Effector memory CD8-positive, alpha-beta T cell (primary cell): ENCODE results near the gene TRIM74.
"Not testable (repeated sequence)": the region's sequence is repeated elsewhere in the genome, so short reads cannot be mapped to it uniquely, and the experiment has no call there.

Experiments
- ATAC-seq: fragments of 150-1000 bp; cut with Tn5 transposase; replicated peaks from 2 replicates; pipeline ENCODE4 v1.10.0; 2021; ENCODE audit warnings: mild to moderate bottlenecking, moderate library complexity
- DNase-seq, 3 experiments: peaks; one replicate each; pipeline ENCODE4 v3.0.0; 2021
- H3K27ac Mint-ChIP-seq, 2 donors: one replicate each; pipeline ENCODE4 v1.8.0; 2022; ENCODE audit warnings: mild to moderate bottlenecking in 2 of 2, mixed read lengths in 2 of 2, moderate library complexity in 2 of 2
- H3K27me3 Mint-ChIP-seq, 2 donors: one replicate each; pipeline ENCODE4 v1.8.0; 2022; ENCODE audit warnings: mixed read lengths in 2 of 2
- H3K36me3 Mint-ChIP-seq: one replicate; pipeline ENCODE4 v1.8.0; 2022; ENCODE audit warnings: mild to moderate bottlenecking, moderate library complexity, mixed read lengths; ENCODE audit not compliant: insufficient read depth
- H3K4me1 Mint-ChIP-seq, 2 donors: one replicate each; pipeline ENCODE4 v1.8.0; 2022; ENCODE audit warnings: low read depth in 2 of 2, mixed read lengths in 2 of 2
- H3K4me3 Mint-ChIP-seq, 2 donors: one replicate each; pipeline ENCODE4 v1.8.0; 2022; ENCODE audit warnings: mild to moderate bottlenecking in 2 of 2, mixed read lengths in 2 of 2, moderate library complexity in 2 of 2
- H3K9me3 Mint-ChIP-seq, 2 donors: one replicate each; pipeline ENCODE4 v1.8.0; 2022; ENCODE audit warnings: mixed read lengths in 2 of 2

The TRIM74 gene

GRCh38 chr7:72948714-72949113 is 20.6 kb downstream of the TRIM74 start:
- not testable (repeated sequence) for H3K27me3 Mint-ChIP-seq, H3K9me3 Mint-ChIP-seq, H3K4me1 Mint-ChIP-seq, ATAC-seq, H3K4me3 Mint-ChIP-seq, DNase-seq
- peaks cover 29% of the 10 kb centered on the region for H3K36me3 Mint-ChIP-seq
- peak overlapping the region in 1 of 2 donors; percentile 55 for H3K27ac Mint-ChIP-seq

- peaks cover 40% of the 10 kb centered on the region for H3K36me3 Mint-ChIP-seq
- not testable (repeated sequence) for H3K27me3 Mint-ChIP-seq, DNase-seq, H3K4me1 Mint-ChIP-seq, H3K9me3 Mint-ChIP-seq, ATAC-seq, H3K4me3 Mint-ChIP-seq
- peak overlapping the region in 1 of 2 donors; percentile 10 for H3K27ac Mint-ChIP-seq
Observed at GRCh38 chr7:72946130-72946745, 23.0 kb downstream of the TRIM74 start.

GRCh38 chr7:72945597-72945996 is 23.7 kb downstream of the TRIM74 start:
- H3K36me3 Mint-ChIP-seq = peaks cover 42% of the 10 kb centered on the region
- not testable (repeated sequence) for H3K4me3 Mint-ChIP-seq, DNase-seq, H3K27me3 Mint-ChIP-seq, H3K9me3 Mint-ChIP-seq, H3K27ac Mint-ChIP-seq, H3K4me1 Mint-ChIP-seq, ATAC-seq

GRCh38 chr7:72944937-72945336 is 24.3 kb downstream of the TRIM74 start:
- not testable (repeated sequence) for H3K4me3 Mint-ChIP-seq, H3K27me3 Mint-ChIP-seq, H3K9me3 Mint-ChIP-seq, H3K27ac Mint-ChIP-seq, H3K4me1 Mint-ChIP-seq, DNase-seq, ATAC-seq
- peaks cover 42% of the 10 kb centered on the region for H3K36me3 Mint-ChIP-seq

GRCh38 chr7:72942956-72943355 is 26.3 kb downstream of the TRIM74 start:
- not testable (repeated sequence) for H3K27me3 Mint-ChIP-seq, H3K4me3 Mint-ChIP-seq, H3K27ac Mint-ChIP-seq, ATAC-seq, DNase-seq, H3K9me3 Mint-ChIP-seq, H3K4me1 Mint-ChIP-seq
- peaks cover 50% of the 10 kb centered on the region for H3K36me3 Mint-ChIP-seq

GRCh38 chr7:72942022-72942705 is 27.1 kb downstream of the TRIM74 start:
- ATAC-seq = peak; percentile 55

GRCh38 chr7:72928216-72928615 is 41.0 kb downstream of the TRIM74 start:
- DNase-seq, H3K4me3 Mint-ChIP-seq, H3K27ac Mint-ChIP-seq, H3K9me3 Mint-ChIP-seq, ATAC-seq, H3K27me3 Mint-ChIP-seq: not testable (repeated sequence)
- Mint-ChIP-seq H3K4me1 (peaks cover 16 to 24% of the 10 kb centered on the region in 2 donors), H3K36me3 (peaks cover 63% of the 10 kb centered on the region)

More at GRCh38 chr7:72942022-72942705, 27.1 kb downstream of the TRIM74 start:
- H3K9me3 Mint-ChIP-seq, H3K4me3 Mint-ChIP-seq, H3K27me3 Mint-ChIP-seq, H3K4me1 Mint-ChIP-seq: not testable (repeated sequence)
- H3K36me3 Mint-ChIP-seq = peaks cover 52% of the 10 kb centered on the region
- peak in 1 of 3 experiments; percentile 19 for DNase-seq
- H3K27ac Mint-ChIP-seq = peak overlapping the region in 1 of 2 donors; percentile 73

- not testable (repeated sequence) for H3K27me3 Mint-ChIP-seq, ATAC-seq, H3K9me3 Mint-ChIP-seq, H3K4me3 Mint-ChIP-seq, H3K27ac Mint-ChIP-seq, DNase-seq
- Mint-ChIP-seq H3K36me3 (peaks cover 62% of the 10 kb centered on the region), H3K4me1 (peaks cover 16 to 24% of the 10 kb centered on the region in 2 donors)
Observed at GRCh38 chr7:72927791-72928190, 41.5 kb downstream of the TRIM74 start.

- peak overlapping the region; percentile 99 for H3K27ac Mint-ChIP-seq
- peaks cover 18 to 29% of the 10 kb centered on the region in 2 donors for H3K4me1 Mint-ChIP-seq
- no peaks in the 10 kb centered on the region for H3K27me3 Mint-ChIP-seq
- H3K4me3 Mint-ChIP-seq = peak overlapping the region; percentile 92
- ATAC-seq = no peak
- no peaks in the 10 kb centered on the region for H3K9me3 Mint-ChIP-seq
- no peak for DNase-seq
- H3K36me3 Mint-ChIP-seq = peaks cover 52% of the 10 kb centered on the region
Observed at GRCh38 chr7:72925546-72926120, 43.6 kb downstream of the TRIM74 start.

GRCh38 chr7:72924733-72925545 is 44.3 kb downstream of the TRIM74 start, which contains the start of gene POM121:
Gene POM121, plus strand, starts transcription at chr7:72925095. Its CDS starts 27 bp downstream, at chr7:72925122.
- peaks cover 18 to 29% of the 10 kb centered on the region in 2 donors for H3K4me1 Mint-ChIP-seq
- H3K4me3 Mint-ChIP-seq = peak within 1 kb of the TSS; percentile 92
- H3K27ac Mint-ChIP-seq = peak within 1 kb of the TSS; percentile 99
- no peaks in the 10 kb centered on the region for H3K9me3 Mint-ChIP-seq
- DNase-seq (peak; percentile 77 to 86 (median 86)), ATAC-seq (peak; percentile 92)
- peaks cover 46% of the 10 kb centered on the region for H3K36me3 Mint-ChIP-seq
- H3K27me3 Mint-ChIP-seq = no peaks in the 10 kb centered on the region

- no peaks in the 10 kb centered on the region for H3K9me3 Mint-ChIP-seq
- peak overlapping the region; percentile 99 for H3K27ac Mint-ChIP-seq
- H3K4me3 Mint-ChIP-seq = peak overlapping the region; percentile 92
- DNase-seq (no peak), ATAC-seq (no peak)
- H3K4me1 Mint-ChIP-seq = peaks cover 18 to 29% of the 10 kb centered on the region in 2 donors
- H3K27me3 Mint-ChIP-seq = no peaks in the 10 kb centered on the region
- H3K36me3 Mint-ChIP-seq = peaks cover 45% of the 10 kb centered on the region
Observed at GRCh38 chr7:72924386-72924732, 44.9 kb downstream of the TRIM74 start.

- ATAC-seq = no peak
- peaks cover 15% of the 10 kb centered on the region for H3K36me3 Mint-ChIP-seq
Observed at GRCh38 chr7:72919256-72919775, 50.0 kb downstream of the TRIM74 start.

More at GRCh38 chr7:72919256-72919775, 50.0 kb downstream of the TRIM74 start:
- peak overlapping the region in 1 of 2 donors; percentile 75 for H3K27ac Mint-ChIP-seq
- DNase-seq = no peak
- no peaks in the 10 kb centered on the region for H3K9me3 Mint-ChIP-seq
- H3K4me1 Mint-ChIP-seq = peaks cover 12 to 20% of the 10 kb centered on the region in 2 donors
- H3K4me3 Mint-ChIP-seq = no peak overlapping the region
- no peaks in the 10 kb centered on the region for H3K27me3 Mint-ChIP-seq
